Heart right ventricle (tissue), 16 donors: Measurements from ENCODE around the gene ITFG1. TPM values are rescaled to one million over a fixed set of nuclear protein-coding genes. Genes with fewer than 3 reads are reported as not detected.

Experiments
- ATAC-seq, 8 donors: fragments of 200-7000 bp; cut with Tn5 transposase; one replicate each; pipeline ENCODE4 v1.9.1; 2020; ENCODE audit warnings: mild to moderate bottlenecking in 8 of 8, moderate library complexity in 8 of 8, moderate number of reproducible peaks in 1 of 8
- DNase-seq, 2 donors: peaks; one replicate each; pipeline ENCODE4 v3.0.0-alpha.2; 2020
- H3K27ac ChIP-seq, 10 donors: fragments of 200-600 bp; sonication (generic) in 2 of 10; one replicate each; pipeline versions ENCODE4 v1.5.0 to v1.8.0; 2020 to 2022; ENCODE audit warnings: mild to moderate bottlenecking in 3 of 10
- H3K27me3 ChIP-seq, 7 donors: fragments of 200-600 bp; one replicate each; pipeline ENCODE4 v1.8.0; 2021 to 2022; ENCODE audit warnings: mild to moderate bottlenecking in 2 of 7
- H3K36me3 ChIP-seq, 9 donors: fragments of 200-600 bp; sonication (generic) in 1 of 9; one replicate each; pipeline versions ENCODE4 v1.5.0 to v1.8.0; 2020 to 2022; ENCODE audit warnings: mild to moderate bottlenecking in 2 of 9
- H3K4me1 ChIP-seq, 9 donors: fragments of 200-600 bp; sonication (generic) in 1 of 9; one replicate each; pipeline versions ENCODE4 v1.5.0 to v1.8.0; 2020 to 2022; ENCODE audit warnings: mild to moderate bottlenecking in 4 of 9
- H3K4me3 ChIP-seq, 10 donors: fragments of 200-600 bp; sonication (generic) in 2 of 10; one replicate each; pipeline versions ENCODE4 v1.5.0 to v1.8.0; 2020 to 2022; ENCODE audit warnings: mild to moderate bottlenecking in 7 of 10, moderate library complexity in 2 of 10
- H3K9me3 ChIP-seq, 11 donors: fragments of 200-600 bp in 10 of 11; sonication (generic) in 2 of 11; one replicate each; pipeline versions ENCODE4 v1.5.0 to v1.8.0; 2013 to 2022; ENCODE audit warnings: mild to moderate bottlenecking in 2 of 11, control low read depth in 1 of 11, moderate library complexity in 1 of 11
- WGBS, 2 donors: extraction: QIAGEN DNeasy Blood & Tissue Kit; methylation state at CpG; one replicate each; pipeline ENCODE4 v1.1.7; 2013; ENCODE audit warnings: inconsistent platforms in 1 of 2; 5-methylcytosine and 5-hydroxymethylcytosine counted together
- intact Hi-C, 10 donors: fragments of 100-400 bp; cut with DNase I; formaldehyde crosslinking; loops; one replicate each; pipeline versions ENCODE4 v1.11.1 to v1.14.2; 2022
- polyA plus RNA-seq, 2 donors: library from polyadenylated mRNA; stranded (reverse); fragments of 200-250 nt; gene quantifications; one replicate each; pipeline ENCODE4 v1.2.3, GENCODE V29; 2013
- total RNA-seq, 10 donors: library from RNA; stranded (reverse); fragmentation: NEBNext Ultra II Directional in 3 of 10; extraction: Animal tissue kit (Norgen Biotek cat#: 25700) in 3 of 10; gene quantifications; one replicate each; pipeline versions ENCODE4 v1.2.1 to v1.2.4, GENCODE V29; 2021 to 2023
- TF ChIP-seq, protein P1 (sequence below), 9 donors: fragments of 200-600 bp; sonication (generic) in 2 of 9; IDR thresholded peaks; one replicate each; pipeline versions ENCODE4 v1.5.0 to v1.8.0; 2021 to 2022; ENCODE audit warnings: antibody characterized with exemption in 9 of 9, mild to moderate bottlenecking in 5 of 9, moderate library complexity in 1 of 9
- donor health status: Arrhythmogenic right ventricular cardiomyopathy.
- donor health status: ischemic (EF 13 %, LVEDD 7.1; RV severe dilation, severe dysfunction).
- donor health status: healthy with polysubstance abuse.
- donor health status: DM: no; HTN: yes; CAD: no.
- donor health status: DM: no; HTN: no; CAD: no.
- donor health status: ischemic (EF 25% LVEDD 6.9; RV normal size, moderate dysfunction).
- donor health status: ischemic (EF 25% LVEDD 5.7; RV mildly dilated, moderate dysfunction).
- donor health status: healthy.
- donor health status: DM: yes; HTN: yes; CAD: no.
- donor health status: Ischemic cardiomyopathy.
- donor health status: ischemic (EF 35%, LVEDD 5.7; RV mildly dilated, moderate dysfunction).
- donor health status: nonischemic (EF 11% LVEDD 7.7; RV severe dilation, severe dysfunction).
- donor health status: DM: yes; HTN: yes; CAD: no.
- donor health status: PGD.
- donor health status: ischemic (EF 29% LVEDD 5.4; RV normal size, mild dysfunction).
- donor health status: nonischemic (EF 23%, LVEDD 6.1; RV moderate dilation, normal function).

ITFG1 gene
- total and polyA plus RNA-seq, 12 donors = 10.1 to 94.5 (median 72.3) TPM

DNA sequence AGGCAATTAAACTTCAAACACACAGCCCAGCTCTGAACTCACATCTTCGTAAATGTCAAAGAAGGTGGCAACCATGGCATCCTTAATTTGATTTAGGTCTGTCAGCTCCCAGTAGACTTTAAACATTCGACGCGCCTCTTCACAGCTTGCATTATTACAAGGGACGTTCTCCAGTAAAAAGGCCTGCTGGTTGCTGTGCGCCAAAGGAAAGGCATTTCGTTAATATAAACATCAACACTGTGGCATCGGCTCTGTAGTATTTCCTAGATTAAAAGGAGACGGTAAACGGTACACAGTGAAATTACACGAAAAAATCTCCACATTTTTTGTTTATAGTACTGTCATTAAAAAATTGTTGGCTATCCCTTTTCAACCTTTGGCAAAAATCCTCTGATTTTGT is 200.4 kb downstream of the ITFG1 start:
- TF ChIP-seq, protein P1, sequence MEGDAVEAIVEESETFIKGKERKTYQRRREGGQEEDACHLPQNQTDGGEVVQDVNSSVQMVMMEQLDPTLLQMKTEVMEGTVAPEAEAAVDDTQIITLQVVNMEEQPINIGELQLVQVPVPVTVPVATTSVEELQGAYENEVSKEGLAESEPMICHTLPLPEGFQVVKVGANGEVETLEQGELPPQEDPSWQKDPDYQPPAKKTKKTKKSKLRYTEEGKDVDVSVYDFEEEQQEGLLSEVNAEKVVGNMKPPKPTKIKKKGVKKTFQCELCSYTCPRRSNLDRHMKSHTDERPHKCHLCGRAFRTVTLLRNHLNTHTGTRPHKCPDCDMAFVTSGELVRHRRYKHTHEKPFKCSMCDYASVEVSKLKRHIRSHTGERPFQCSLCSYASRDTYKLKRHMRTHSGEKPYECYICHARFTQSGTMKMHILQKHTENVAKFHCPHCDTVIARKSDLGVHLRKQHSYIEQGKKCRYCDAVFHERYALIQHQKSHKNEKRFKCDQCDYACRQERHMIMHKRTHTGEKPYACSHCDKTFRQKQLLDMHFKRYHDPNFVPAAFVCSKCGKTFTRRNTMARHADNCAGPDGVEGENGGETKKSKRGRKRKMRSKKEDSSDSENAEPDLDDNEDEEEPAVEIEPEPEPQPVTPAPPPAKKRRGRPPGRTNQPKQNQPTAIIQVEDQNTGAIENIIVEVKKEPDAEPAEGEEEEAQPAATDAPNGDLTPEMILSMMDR (IDR thresholded peaks at IDR 0.05) = no peak
- intact Hi-C loops = no loop called here
- no peak overlapping the region for H3K4me3 ChIP-seq
- H3K36me3 ChIP-seq = peaks cover 0 to 42% (median 6%) of the 10 kb centered on the region in 9 donors
- H3K9me3 ChIP-seq = no peaks in the 10 kb centered on the region
- WGBS, 2 donors = 96 to 97% methylated on average over 11 of the region's 11 CpGs
- ATAC-seq (no peak), DNase-seq (no peak)
- H3K27me3 ChIP-seq = no peaks in the 10 kb centered on the region
- H3K4me1 ChIP-seq = no peaks in the 10 kb centered on the region
- no peak overlapping the region for H3K27ac ChIP-seq

DNA sequence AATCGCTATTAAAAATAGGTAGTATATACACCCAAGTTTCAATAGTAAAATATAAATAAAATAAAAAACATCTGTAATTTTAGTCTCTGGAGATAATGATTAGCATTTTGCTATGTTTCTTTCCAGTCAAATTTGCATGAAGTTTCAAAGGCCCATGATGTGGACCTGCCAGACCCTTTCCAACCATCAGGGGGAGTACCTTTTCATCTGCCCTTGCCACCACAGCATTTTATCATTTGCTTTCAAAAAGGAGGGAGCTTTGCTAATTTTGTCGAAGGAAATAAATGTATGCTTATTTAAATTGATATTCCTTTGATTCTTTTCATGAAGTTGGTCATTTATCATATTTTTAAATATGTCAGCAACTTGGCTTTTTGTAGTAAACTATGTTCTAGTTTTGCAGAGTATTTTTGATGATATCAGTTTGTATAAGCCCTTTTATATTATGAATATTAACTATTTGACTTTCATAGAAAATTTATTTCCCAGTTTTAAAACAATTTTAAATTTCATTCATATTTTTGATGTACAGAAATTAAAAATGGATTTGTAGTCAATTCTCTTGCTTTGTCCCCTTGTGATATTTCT is 201.9 kb downstream of the ITFG1 start:
- ATAC-seq = no peak
- intact Hi-C loops = loop anchor here in 3 of 10 donors (5.0 to 10.0 kb wide), 2 partner anchors 903 to 906 kb away; no protein-coding TSS in a partner anchor
- no peaks in the 10 kb centered on the region for H3K9me3 ChIP-seq
- TF ChIP-seq, protein P1 (IDR thresholded peaks at IDR 0.05) = peak; percentile 23 to 74 (median 62)
- no peak overlapping the region for H3K27ac ChIP-seq
- H3K36me3 ChIP-seq = peaks cover 0 to 42% (median 6%) of the 10 kb centered on the region in 9 donors
- H3K4me1 ChIP-seq = no peaks in the 10 kb centered on the region
- no peak overlapping the region for H3K4me3 ChIP-seq
- DNase-seq = no peak
- no peaks in the 10 kb centered on the region for H3K27me3 ChIP-seq
- WGBS, 2 donors = 69 to 71% methylated on average over 2 of the region's 2 CpGs

DNA sequence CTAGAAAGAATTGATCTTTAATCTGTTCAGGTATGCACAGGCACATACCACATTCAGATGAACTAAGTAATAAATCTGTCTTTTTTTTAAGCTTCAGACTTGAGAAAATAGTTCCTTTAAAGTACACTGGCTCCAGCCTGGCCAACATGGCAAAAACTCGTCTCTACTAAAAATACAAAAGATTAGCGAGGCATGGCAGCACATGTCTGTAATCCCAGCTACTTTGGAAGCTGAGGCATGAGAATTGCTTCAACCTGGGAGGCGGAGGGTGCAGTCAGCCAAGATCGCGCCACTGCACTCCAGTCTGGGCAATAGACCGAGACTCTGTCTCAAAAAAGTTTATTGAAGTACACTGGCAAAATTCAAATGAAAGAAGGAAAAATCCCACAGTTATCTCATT is 206.1 kb downstream of the ITFG1 start:
- DNase-seq (no peak), ATAC-seq (no peak)
- 93 to 94% methylated on average over 6 of the region's 6 CpGs for WGBS, 2 donors
- intact Hi-C loops = loop anchor here in 3 of 10 donors (5.0 to 10.0 kb wide), 2 partner anchors 908 to 910 kb away; no protein-coding TSS in a partner anchor
- TF ChIP-seq, protein P1 (IDR thresholded peaks at IDR 0.05) = no peak
- Histone ChIP-seq H3K27me3 (no peaks in the 10 kb centered on the region), H3K27ac (no peak overlapping the region), H3K4me3 (no peak overlapping the region), H3K36me3 (peaks cover 0 to 36% (median 0%) of the 10 kb centered on the region in 9 donors), H3K9me3 (no peaks in the 10 kb centered on the region), H3K4me1 (no peaks in the 10 kb centered on the region)

DNA sequence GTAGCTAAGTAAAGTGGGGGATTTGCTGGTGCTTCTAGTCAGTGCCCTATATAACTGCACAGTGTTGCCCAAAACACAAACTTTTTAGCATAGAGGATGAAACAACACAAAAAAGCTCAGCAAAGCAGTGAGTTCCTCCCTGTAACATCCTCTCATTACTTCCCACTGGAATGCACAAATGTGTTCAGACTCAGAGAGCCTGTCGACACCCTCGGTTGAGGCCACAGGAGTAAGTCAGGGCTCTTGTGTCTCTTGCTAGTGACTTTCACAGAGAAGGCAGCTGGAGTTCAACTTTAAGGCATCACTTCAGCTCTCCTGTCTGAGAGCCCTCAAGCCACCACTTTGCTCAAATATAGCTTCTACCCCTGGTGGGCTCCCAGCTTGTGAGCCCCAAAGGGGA is 209.9 kb downstream of the ITFG1 start:
- Histone ChIP-seq H3K4me3 (no peak overlapping the region), H3K27ac (no peak overlapping the region), H3K27me3 (no peaks in the 10 kb centered on the region), H3K9me3 (no peaks in the 10 kb centered on the region), H3K36me3 (peaks cover 0 to 20% (median 0%) of the 10 kb centered on the region in 9 donors), H3K4me1 (no peaks in the 10 kb centered on the region)
- intact Hi-C loops = loop anchor here in 2 of 10 donors (10.0 kb wide), 1 partner anchor 914 kb away; no protein-coding TSS in a partner anchor
- TF ChIP-seq, protein P1 (IDR thresholded peaks at IDR 0.05) = no peak
- DNase-seq = no peak
- 60 to 75% methylated on average over 2 of the region's 2 CpGs for WGBS, 2 donors
- no peak for ATAC-seq
